Stomach (tissue), 9 donors: ENCODE data around the gene DNAAF1. TPM values are rescaled to one million over a fixed set of nuclear protein-coding genes. Genes with fewer than 3 reads are reported as not detected.

Experiments
- DNase-seq, 2 donors: peaks; one replicate each; pipeline versions ENCODE4 v3.0.0 to v3.0.0-alpha.2; 2013 to 2019
- H3K27ac ChIP-seq, 5 donors: fragments of 200-600 bp in 4 of 5; sonication (generic) in 4 of 5; one replicate each; pipeline ENCODE4 v1.5.1; 2013 to 2019; ENCODE audit warnings: mild to moderate bottlenecking in 1 of 5, moderate library complexity in 1 of 5
- H3K27me3 ChIP-seq, 3 donors: fragments of 200-600 bp; sonication (generic); one replicate each; pipeline ENCODE4 v1.5.1; 2017 to 2019; ENCODE audit warnings: mixed run types in 1 of 3
- H3K36me3 ChIP-seq, 4 donors: fragments of 200-600 bp; sonication (generic); 1 replicate in 3 of 4; 2 replicates in 1 of 4; pipeline ENCODE4 v1.5.1; 2016 to 2019
- H3K4me1 ChIP-seq, 4 donors: fragments of 200-600 bp; sonication (generic); one replicate each; pipeline ENCODE4 v1.5.1; 2016 to 2019
- H3K4me3 ChIP-seq, 4 donors: fragments of 200-600 bp; sonication (generic) in 3 of 4; one replicate each; pipeline ENCODE4 v1.5.1; 2016 to 2019; ENCODE audit warnings: mild to moderate bottlenecking in 1 of 4
- H3K9me3 ChIP-seq, 4 donors: fragments of 200-600 bp; sonication (generic); one replicate each; pipeline ENCODE4 v1.5.1; 2016 to 2019
- EP300 ChIP-seq: sonication (generic); formaldehyde crosslinking; IDR thresholded peaks from one replicate; pipeline ENCODE4 v1.6.1; 2017; ENCODE audit warnings: antibody characterized with exemption
- POLR2A ChIP-seq, 4 donors: fragments of 450-650 bp; IDR thresholded peaks; one replicate each; pipeline ENCODE4 v1.6.1; 2016; ENCODE audit warnings: antibody characterized with exemption in 4 of 4, control low read depth in 2 of 4, mild to moderate bottlenecking in 1 of 4, moderate library complexity in 1 of 4
- POLR2AphosphoS5 ChIP-seq, 3 donors: sonication (generic); formaldehyde crosslinking; IDR thresholded peaks; one replicate each; pipeline ENCODE4 v1.6.1; 2016; ENCODE audit warnings: antibody characterized with exemption in 3 of 3
- WGBS, 5 donors: extraction: QIAGEN DNeasy Blood & Tissue Kit in 3 of 5; methylation state at CpG; one replicate each; pipeline versions ENCODE4 v1.1.5 to v1.1.7; 2013 to 2018; 5-methylcytosine and 5-hydroxymethylcytosine counted together
- intact Hi-C: fragments of 100-400 bp; cut with DNase I; formaldehyde crosslinking; loops from one replicate; pipeline ENCODE4 v1.15.1; 2023; ENCODE audit warnings: low total_unique reads
- polyA plus RNA-seq, 3 donors: library from polyadenylated mRNA; stranded (reverse); fragments of 200-250 nt; gene quantifications; one replicate each; pipeline ENCODE4 v1.2.3, GENCODE V29; 2013
- total RNA-seq, 5 donors: library from RNA; depleted of rRNA; stranded (reverse); fragments of >200 nt; gene quantifications; one replicate each; pipeline versions ENCODE4 v1.1.0 to v1.2.3, GENCODE V29; 2014 to 2016
- TF ChIP-seq, protein P1 (sequence below), 7 experiments: fragments of 450-650 bp in 4 of 7; fragments of 200-600 bp in 3 of 7; sonication (generic) in 3 of 7; IDR thresholded peaks; one replicate each; pipeline ENCODE4 v1.5.1; 2016 to 2019; ENCODE audit warnings: antibody characterized with exemption in 7 of 7, control low read depth in 2 of 7, mild to moderate bottlenecking in 1 of 7
- donor health status: healthy with polysubstance abuse.
- donor health status: Bipolar disorder and iron deficiency.
- donor health status: healthy.

Gene DNAAF1
- total and polyA plus RNA-seq, 8 donors = 0.37 to 11.4 (median 1.4) TPM; not detected in 3

DNA sequence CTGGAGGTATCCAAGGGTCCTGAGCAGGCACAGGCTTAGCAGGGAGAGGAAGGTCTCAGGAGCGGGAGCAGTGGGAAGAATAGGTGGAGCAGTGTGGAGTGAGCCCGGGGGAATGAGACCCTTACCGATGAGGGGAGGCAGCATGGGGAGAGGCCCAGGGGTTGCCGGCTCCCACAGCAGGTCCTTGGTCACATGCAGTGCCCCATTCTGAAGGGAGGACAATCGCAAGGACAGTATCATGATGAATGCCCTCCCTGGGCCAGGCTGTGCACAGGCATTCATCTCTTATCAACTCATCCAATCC lies 38.4 kb downstream of the DNAAF1 start:
- Histone ChIP-seq H3K27me3 (no peaks in the 10 kb centered on the region), H3K36me3 (peaks cover 48 to 65% (median 62%) of the 10 kb centered on the region in 4 donors), H3K9me3 (no peaks in the 10 kb centered on the region), H3K4me1 (peaks cover 21 to 36% (median 27%) of the 10 kb centered on the region in 4 donors), H3K27ac (peak overlapping the region in 2 of 5 donors; percentile 60 to 86), H3K4me3 (no peak overlapping the region)
- 89 to 97% (median 95%) methylated on average over 5 of the region's 5 CpGs for WGBS, 5 donors
- no peak for DNase-seq
- TF ChIP-seq POLR2A (IDR thresholded peaks at IDR 0.05) (no peak), EP300 (no peak), POLR2AphosphoS5 (IDR thresholded peaks at IDR 0.05) (no peak)
- TF ChIP-seq, protein P1, sequence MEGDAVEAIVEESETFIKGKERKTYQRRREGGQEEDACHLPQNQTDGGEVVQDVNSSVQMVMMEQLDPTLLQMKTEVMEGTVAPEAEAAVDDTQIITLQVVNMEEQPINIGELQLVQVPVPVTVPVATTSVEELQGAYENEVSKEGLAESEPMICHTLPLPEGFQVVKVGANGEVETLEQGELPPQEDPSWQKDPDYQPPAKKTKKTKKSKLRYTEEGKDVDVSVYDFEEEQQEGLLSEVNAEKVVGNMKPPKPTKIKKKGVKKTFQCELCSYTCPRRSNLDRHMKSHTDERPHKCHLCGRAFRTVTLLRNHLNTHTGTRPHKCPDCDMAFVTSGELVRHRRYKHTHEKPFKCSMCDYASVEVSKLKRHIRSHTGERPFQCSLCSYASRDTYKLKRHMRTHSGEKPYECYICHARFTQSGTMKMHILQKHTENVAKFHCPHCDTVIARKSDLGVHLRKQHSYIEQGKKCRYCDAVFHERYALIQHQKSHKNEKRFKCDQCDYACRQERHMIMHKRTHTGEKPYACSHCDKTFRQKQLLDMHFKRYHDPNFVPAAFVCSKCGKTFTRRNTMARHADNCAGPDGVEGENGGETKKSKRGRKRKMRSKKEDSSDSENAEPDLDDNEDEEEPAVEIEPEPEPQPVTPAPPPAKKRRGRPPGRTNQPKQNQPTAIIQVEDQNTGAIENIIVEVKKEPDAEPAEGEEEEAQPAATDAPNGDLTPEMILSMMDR (IDR thresholded peaks at IDR 0.05) = no peak
- intact Hi-C loops = no loop called here

DNA sequence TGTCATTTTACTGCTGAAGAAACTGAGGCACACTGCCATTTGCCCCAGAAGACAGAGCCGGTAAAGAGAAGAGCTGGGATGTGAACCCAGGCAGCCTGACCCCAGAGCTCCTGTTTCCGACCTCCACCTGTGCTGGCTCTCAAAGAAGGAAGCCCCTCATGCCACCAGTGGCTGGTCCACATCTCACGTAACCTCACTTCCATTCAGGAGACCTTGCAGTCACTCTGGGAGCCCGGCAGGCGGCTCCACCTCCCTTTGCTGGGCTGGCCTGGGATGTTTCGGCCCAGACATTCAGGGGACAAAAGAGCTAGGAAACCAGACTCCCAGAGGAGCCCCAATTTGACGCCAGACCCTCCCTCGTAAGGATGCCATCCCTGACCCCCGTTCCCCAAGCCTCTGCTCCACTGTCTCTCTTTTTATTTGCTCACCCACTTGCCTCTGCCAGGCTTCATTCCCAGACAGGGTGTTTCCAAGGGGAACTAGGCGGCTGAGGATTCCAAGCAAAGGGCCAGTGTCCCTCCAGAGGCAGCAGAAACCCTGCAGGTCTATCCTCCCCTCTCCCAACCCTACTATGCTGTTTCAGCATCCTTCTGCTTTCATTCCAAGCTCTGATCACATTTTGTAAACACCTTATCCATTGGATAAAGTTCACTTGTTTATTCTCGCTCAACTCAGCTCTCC lies 38.9 kb downstream of the DNAAF1 start:
- peak overlapping the region in 3 of 5 donors; percentile 60 to 86 (median 82) for H3K27ac ChIP-seq
- WGBS, 5 donors = 61 to 76% (median 71%) methylated on average over 8 to 11 of the region's 11 CpGs
- H3K9me3 ChIP-seq = no peaks in the 10 kb centered on the region

DNA sequence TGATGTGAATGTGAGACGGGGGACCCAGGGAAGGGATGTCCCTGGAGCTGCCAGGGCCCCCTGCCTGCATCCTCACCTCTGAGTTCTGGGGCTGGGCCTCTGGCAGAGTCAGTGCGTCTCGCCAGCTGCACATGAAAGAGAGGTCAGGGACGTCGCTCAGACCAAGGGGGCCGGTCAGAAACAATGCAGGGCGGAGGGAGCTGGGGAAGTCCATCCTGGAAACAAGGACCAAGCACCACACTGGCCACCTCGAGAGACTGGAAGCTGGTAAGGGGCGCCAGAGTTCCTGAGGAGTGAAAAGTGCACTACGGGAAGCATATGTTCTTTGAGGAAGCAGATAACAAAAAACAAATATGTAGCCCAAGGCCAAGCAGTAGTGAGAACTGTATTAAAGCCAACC lies 39.7 kb downstream of the DNAAF1 start:
- Histone ChIP-seq H3K4me3 (peak overlapping the region in 2 of 4 donors; percentile 74 to 92), H3K27me3 (no peaks in the 10 kb centered on the region), H3K4me1 (peaks cover 21 to 34% (median 26%) of the 10 kb centered on the region in 4 donors), H3K36me3 (peaks cover 37 to 53% (median 49%) of the 10 kb centered on the region in 4 donors), H3K9me3 (no peaks in the 10 kb centered on the region), H3K27ac (peak overlapping the region in 4 of 5 donors; percentile 6 to 86 (median 71))
- intact Hi-C loops = loop anchor here (5.0 kb wide), 1 partner anchor 97 kb away; no protein-coding TSS in a partner anchor
- no peak for DNase-seq
- WGBS, 5 donors = 38 to 60% (median 40%) methylated on average over 9 to 10 of the region's 10 CpGs
- TF ChIP-seq, protein P1 (IDR thresholded peaks at IDR 0.05) = no peak
- TF ChIP-seq EP300 = no peak
- TF ChIP-seq POLR2AphosphoS5 (IDR thresholded peaks at IDR 0.05) = no peak
- TF ChIP-seq POLR2A (IDR thresholded peaks at IDR 0.05) = no peak

More for the DNA sequence above, 38.9 kb downstream of the DNAAF1 start:
- Histone ChIP-seq H3K27me3 (no peaks in the 10 kb centered on the region), H3K4me1 (peaks cover 21 to 34% (median 26%) of the 10 kb centered on the region in 4 donors), H3K36me3 (peaks cover 43 to 60% (median 56%) of the 10 kb centered on the region in 4 donors), H3K4me3 (no peak overlapping the region)
- DNase-seq = no peak
- intact Hi-C loops = no loop called here
- TF ChIP-seq POLR2A (IDR thresholded peaks at IDR 0.05) (no peak), POLR2AphosphoS5 (IDR thresholded peaks at IDR 0.05) (no peak), EP300 (no peak)
- TF ChIP-seq, protein P1 (IDR thresholded peaks at IDR 0.05) = no peak

DNA sequence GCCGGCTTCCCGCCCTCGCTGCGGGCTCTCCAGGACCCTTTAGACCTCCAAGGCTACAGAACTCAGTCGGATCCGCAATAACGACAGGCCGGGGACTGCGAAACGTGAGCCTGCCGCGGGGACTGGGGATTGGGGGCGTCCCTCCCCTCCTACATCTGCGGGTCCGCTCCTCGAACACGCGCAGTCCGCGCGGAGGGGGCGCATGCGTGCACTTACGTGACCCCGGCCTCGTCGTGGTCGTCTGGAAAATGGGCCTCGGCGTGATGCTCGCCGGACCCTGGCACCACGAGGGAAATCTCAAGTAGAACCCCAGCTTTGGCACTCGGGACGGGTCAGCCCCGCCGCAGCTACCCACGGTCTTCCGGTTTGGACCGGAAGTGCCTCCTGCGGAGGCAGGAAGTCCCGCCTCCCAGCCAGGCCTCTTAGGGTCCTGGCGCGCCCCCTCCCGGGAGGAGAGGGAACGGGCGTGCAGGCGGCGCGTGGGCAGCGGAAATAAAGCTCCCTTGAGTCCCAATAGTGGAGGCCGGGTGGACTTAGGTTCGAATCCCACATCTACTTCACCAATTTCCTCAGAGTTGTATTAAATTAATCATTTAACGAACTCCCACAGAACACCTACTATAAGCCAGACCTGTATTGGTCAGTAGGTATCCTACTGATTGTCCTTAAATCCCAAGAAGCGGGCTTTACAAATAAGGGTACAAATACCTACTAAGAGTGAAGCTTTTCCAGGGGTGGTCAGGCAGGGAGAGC lies 41.8 kb downstream of the DNAAF1 start, which contains the start of gene TAF1C:
TSS of gene TAF1C (minus strand) at position 373 of the 753 bp plus-strand sequence. CDS start 2,069 bp downstream, outside the sequence.
- TF ChIP-seq POLR2AphosphoS5 (IDR thresholded peaks at IDR 0.05) = peak; percentile 41 to 87 (median 62)
- TF ChIP-seq, protein P1 (IDR thresholded peaks at IDR 0.05) = peak in 5 of 7 experiments; percentile 84 to 98 (median 95)
- TF ChIP-seq POLR2A (IDR thresholded peaks at IDR 0.05) = no peak
- TF ChIP-seq EP300 = no peak
- H3K27me3 ChIP-seq = no peaks in the 10 kb centered on the region
- H3K27ac ChIP-seq = peak within 1 kb of the TSS; percentile 49 to 86 (median 82)
- H3K4me3 ChIP-seq = peak within 1 kb of the TSS; percentile 74 to 94 (median 89)
- H3K9me3 ChIP-seq = no peaks in the 10 kb centered on the region
- peaks cover 16 to 32% (median 28%) of the 10 kb centered on the region in 4 donors for H3K36me3 ChIP-seq
- peak; percentile 97 to 98 for DNase-seq
- WGBS, 5 donors = 2 to 4% (median 2%) methylated on average over 35 to 55 of the region's 55 CpGs
- peaks cover 21 to 34% (median 26%) of the 10 kb centered on the region in 4 donors for H3K4me1 ChIP-seq
- intact Hi-C loops = loop anchor here (5.0 kb wide), 1 partner anchor 100 kb away; no protein-coding TSS in a partner anchor
